ENCODE measurements around the gene SORL1-AS1.
A peak's percentile ranks its signal among the peaks of the same experiment; 100 is the strongest.

SORL1-AS1 gene

DNA sequence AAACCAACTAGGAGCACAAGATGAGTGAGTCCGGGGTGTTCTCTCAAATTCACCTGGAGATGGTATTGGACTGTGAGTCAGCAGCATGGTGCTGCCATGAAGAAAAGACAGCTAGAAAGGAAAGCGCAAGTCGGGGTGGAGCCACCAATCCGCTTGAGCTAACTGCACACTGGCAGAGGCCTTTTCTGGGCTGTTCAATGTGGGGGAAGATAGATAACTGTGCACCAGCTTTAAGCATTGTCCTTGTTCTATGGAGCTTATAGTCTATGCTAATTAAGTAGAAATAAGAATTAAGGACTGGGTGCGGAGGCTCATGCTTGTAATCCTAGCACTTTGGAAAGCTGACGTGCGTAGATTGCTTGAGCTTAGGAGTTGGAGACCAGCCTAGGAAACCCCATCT, 21.9 kb upstream of the SORL1-AS1 start:
- no peak for ATAC-seq

GRCh38 chr11:121473064-121473777, 20.5 kb upstream of the SORL1-AS1 start:
- peak; percentile 33 for ATAC-seq

DNA sequence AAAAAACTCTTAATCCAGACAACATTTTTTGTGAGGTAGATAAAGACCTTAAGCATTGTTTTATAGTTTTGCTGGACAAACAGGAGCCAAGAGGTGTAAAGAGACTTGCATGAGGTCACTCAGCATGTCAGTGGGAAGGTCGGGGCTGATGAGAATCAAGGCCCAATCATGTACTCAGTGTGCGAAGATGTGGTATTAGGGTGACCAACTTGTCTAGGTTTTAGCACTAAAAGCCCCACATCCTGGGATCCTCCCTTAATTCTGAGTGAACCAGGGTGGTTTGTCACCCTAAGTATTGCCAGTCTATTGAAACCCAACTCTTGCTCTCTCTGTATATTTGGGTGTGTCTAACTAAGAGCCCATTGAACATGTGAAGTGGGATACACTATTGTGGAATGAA, 19.5 kb upstream of the SORL1-AS1 start:
- no peak for ATAC-seq

- ATAC-seq: no peak
These were observed 18.4 kb upstream of the SORL1-AS1 start for GRCh38 chr11:121471167-121471566.

- ATAC-seq: no peak
These were observed 17.1 kb upstream of the SORL1-AS1 start for GRCh38 chr11:121469910-121470309.

DNA sequence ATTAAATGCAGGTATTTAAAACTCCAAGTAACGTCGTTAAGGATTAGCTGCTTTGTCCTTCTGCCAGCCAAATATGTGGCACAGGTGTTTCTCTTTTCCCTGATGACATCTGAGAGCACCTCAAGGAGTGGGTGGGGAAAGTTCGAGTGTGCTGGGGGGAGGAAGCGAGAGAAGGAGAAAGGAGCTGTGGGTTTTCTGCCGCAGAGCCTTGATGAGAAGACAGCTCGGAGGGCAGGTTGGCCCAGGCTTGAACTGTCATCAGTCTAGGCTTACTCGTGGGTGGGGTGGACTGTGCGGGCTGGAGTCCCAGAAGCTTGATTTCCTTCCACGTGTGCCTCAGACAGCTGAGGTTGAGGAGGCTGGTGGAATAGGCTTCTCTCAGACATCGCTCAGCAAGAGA, 15.2 kb upstream of the SORL1-AS1 start:
- peak; percentile 76 for ATAC-seq

GRCh38 chr11:121467471-121467870, 14.7 kb upstream of the SORL1-AS1 start:
- no peak for ATAC-seq

DNA sequence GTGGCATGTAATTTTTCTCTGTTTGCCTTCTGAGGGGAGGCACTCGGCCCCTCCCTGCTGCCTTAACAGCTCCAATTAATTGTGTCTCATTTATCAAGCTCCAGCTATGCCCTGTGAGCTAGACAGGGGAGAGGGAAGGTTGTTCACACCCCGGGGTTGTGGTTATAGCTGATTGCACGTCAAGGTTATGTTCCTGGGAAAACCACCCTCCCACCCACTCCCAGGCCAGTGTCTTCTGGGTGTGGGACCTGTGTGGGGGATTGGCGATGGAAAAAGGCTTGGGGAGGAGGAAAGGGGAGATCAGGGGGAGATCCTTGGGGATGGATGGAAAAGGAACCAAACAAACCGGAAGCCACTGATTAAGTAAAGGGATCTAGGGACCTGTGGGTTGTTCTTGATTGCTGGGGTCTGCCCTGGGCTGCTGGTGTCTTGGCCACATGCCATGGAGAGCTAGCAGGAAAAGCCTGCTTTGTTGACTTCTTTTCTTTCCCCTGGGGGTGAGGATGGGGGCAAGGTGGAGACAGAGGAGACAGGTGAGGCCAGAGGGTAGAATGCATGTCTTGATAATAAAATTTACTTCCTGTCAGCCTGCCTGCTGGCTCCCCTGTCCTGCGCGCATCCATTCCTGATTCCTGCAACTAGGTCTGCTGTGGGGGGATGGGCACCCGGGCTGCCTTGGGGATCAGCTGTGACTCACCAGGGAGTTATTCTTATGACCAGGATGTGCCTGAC, 13.5 kb upstream of the SORL1-AS1 start:
- peak; percentile 91 for ATAC-seq

GRCh38 chr11:121465709-121466062, 12.9 kb upstream of the SORL1-AS1 start:
- ATAC-seq: no peak

GRCh38 chr11:121464352-121464946, 11.7 kb upstream of the SORL1-AS1 start:
- ATAC-seq: peak; percentile 60

GRCh38 chr11:121463689-121464335, 11.0 kb upstream of the SORL1-AS1 start:
- ATAC-seq: no peak

- ATAC-seq: no peak
These were observed 9.1 kb upstream of the SORL1-AS1 start for GRCh38 chr11:121461843-121462242.

DNA sequence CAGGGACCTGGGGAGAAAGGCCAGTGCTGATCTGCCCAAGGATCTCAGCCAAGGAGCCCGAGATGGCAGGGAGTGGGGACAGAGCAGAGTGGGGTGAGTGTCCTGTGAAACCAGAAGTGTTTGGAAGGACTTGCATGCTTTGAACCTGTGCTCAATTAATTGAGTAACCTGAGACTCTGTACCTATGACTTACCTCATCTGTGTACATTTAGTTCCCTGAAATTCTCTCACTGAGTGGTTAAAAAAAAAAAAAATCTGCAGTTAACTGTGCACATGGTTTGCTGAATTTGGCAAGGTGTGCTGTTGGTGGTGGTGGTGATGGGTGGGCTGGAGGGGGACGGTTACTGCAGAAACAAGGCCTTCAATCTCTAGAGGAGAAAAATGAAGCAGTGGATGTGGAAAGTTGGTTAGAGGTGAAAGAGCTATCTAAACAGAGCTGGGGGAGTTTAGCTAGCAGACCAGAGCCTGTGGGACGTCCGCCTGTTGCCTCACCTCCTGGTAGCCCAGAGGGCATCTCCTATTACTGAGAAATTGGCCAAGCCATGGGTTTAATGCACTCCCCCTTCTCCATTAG, 8.3 kb upstream of the SORL1-AS1 start:
- no peak for ATAC-seq

DNA sequence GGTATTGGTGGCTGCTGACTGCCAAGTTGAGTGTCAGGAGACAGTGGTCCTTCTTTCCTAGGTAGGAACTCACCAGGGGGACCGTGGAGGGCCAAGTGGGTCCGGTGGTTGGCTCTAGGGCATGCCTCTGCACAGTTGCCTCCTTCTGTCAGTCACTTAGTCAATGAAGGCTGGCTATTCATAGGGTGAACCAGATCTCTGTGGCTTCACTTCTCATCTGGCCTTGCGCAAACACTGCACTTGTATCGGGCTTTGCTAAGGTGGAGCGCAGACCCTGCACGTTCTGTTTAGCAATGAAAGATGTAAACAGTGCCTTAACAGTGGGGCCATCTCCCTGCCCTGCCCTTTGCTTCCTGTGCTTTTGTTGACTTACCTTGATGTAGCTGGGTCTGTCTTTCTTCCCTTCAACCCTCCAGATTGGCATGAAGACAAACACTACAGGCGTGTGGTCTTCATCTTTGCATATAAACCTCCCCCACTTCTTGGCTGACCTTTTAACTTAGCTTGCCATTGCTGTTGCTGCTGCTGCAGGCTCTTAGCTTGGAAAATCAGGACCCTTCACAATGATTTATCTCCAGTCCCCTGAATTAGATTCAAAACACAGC, 6.7 kb upstream of the SORL1-AS1 start:
- ATAC-seq: no peak

GRCh38 chr11:121458551-121458950, 5.8 kb upstream of the SORL1-AS1 start:
- ATAC-seq: no peak

GRCh38 chr11:121456816-121457431, 4.2 kb upstream of the SORL1-AS1 start:
- no peak for ATAC-seq

GRCh38 chr11:121456151-121456550, 3.4 kb upstream of the SORL1-AS1 start:
- ATAC-seq: no peak

GRCh38 chr11:121455115-121455514, 2.3 kb upstream of the SORL1-AS1 start:
- ATAC-seq: no peak

GRCh38 chr11:121453589-121454299, 977 bp upstream of the SORL1-AS1 start:
- no peak for ATAC-seq

- ATAC-seq: peak; percentile 76
These were observed 670 bp downstream of the SORL1-AS1 start, which contains the start of gene SORL1 for GRCh38 chr11:121451986-121452608. Gene SORL1 (plus strand): TSS chr11:121452314. CDS start chr11:121452332, 18 bp downstream.
